Spinal cord (tissue), 10 donors: ENCODE data around the gene STPG2. TPM values are rescaled to one million over a fixed set of nuclear protein-coding genes. Genes with fewer than 3 reads are reported as not detected.

Source experiments
- DNase-seq, 6 donors: peaks; one replicate each; pipeline versions ENCODE4 v3.0.0 to v3.0.0-alpha.2; 2013 to 2015; ENCODE audit warnings: low spot score in 6 of 6, low read depth in 4 of 6
- H3K27ac ChIP-seq: one replicate; pipeline ENCODE4 v1.5.1; 2013; ENCODE audit warnings: low read depth, low read length, control low read depth
- H3K27me3 ChIP-seq: one replicate; pipeline ENCODE4 v1.6.1; 2013; ENCODE audit warnings: low read length; ENCODE audit not compliant: control insufficient read depth, insufficient read depth
- H3K36me3 ChIP-seq: one replicate; pipeline ENCODE4 v1.6.1; 2013; ENCODE audit warnings: low read length; ENCODE audit not compliant: control insufficient read depth, insufficient read depth
- H3K4me1 ChIP-seq: one replicate; pipeline ENCODE4 v1.6.1; 2013; ENCODE audit warnings: low read length; ENCODE audit not compliant: control insufficient read depth, insufficient read depth
- H3K4me3 ChIP-seq: one replicate; pipeline ENCODE4 v1.5.1; 2013; ENCODE audit warnings: low read depth, low read length, control low read depth
- H3K9me3 ChIP-seq: one replicate; pipeline ENCODE4 v1.6.1; 2013; ENCODE audit warnings: low read length; ENCODE audit not compliant: control insufficient read depth, insufficient read depth
- WGBS: methylation state at CpG from one replicate; pipeline ENCODE4 v1.1.5; 2013; ENCODE audit warnings: missing lambda C conversion rate; ENCODE audit not compliant: insufficient coverage; 5-methylcytosine and 5-hydroxymethylcytosine counted together
- polyA plus RNA-seq, 2 donors: library from polyadenylated mRNA; unstranded; fragments of 120-200 nt; gene quantifications; one replicate each; pipeline ENCODE4 v1.2.1, GENCODE V29; 2013; ENCODE audit not compliant: insufficient read length in 2 of 2
- total RNA-seq, 2 donors: library from RNA; depleted of rRNA in 1 of 2; stranded (reverse); fragments of 120-200 nt in 1 of 2; fragments of >200 nt in 1 of 2; gene quantifications; one replicate each; pipeline versions ENCODE4 v1.2.3 to v1.2.4, GENCODE V29; 2013 to 2014
- donor health status: healthy.

The STPG2 gene
- total and polyA plus RNA-seq, 4 donors = 0.13 to 2.7 (median 0.61) TPM

- Histone ChIP-seq H3K4me3 (no peak overlapping the region), H3K36me3 (no peaks in the 10 kb centered on the region), H3K27ac (no peak overlapping the region), H3K4me1 (no peaks in the 10 kb centered on the region), H3K9me3 (no peaks in the 10 kb centered on the region), H3K27me3 (no peaks in the 10 kb centered on the region)
- 100% methylated on average over 3 of the region's 5 CpGs for WGBS
- DNase-seq = no peak
Measured at GRCh38 chr4:97984545-97985131, 158.6 kb downstream of the STPG2 start.

- H3K9me3 ChIP-seq = peaks cover 4% of the 10 kb centered on the region
- H3K4me1 ChIP-seq = no peaks in the 10 kb centered on the region
- H3K36me3 ChIP-seq = no peaks in the 10 kb centered on the region
- no peak overlapping the region for H3K4me3 ChIP-seq
- no peak overlapping the region for H3K27ac ChIP-seq
- DNase-seq = no peak
- no peaks in the 10 kb centered on the region for H3K27me3 ChIP-seq
- no CpG with 5 or more reads among the region's 2 CpGs for WGBS
Measured at GRCh38 chr4:97978791-97979488, 164.3 kb downstream of the STPG2 start.

GRCh38 chr4:97953171-97953941 lies 189.9 kb downstream of the STPG2 start:
- H3K27me3 ChIP-seq = no peaks in the 10 kb centered on the region
- no peaks in the 10 kb centered on the region for H3K36me3 ChIP-seq
- DNase-seq = peak in 5 of 6 donors; percentile 0 to 39 (median 7)
- H3K9me3 ChIP-seq = no peaks in the 10 kb centered on the region
- WGBS = 72% methylated on average over 2 of the region's 2 CpGs
- no peak overlapping the region for H3K4me3 ChIP-seq
- no peak overlapping the region for H3K27ac ChIP-seq
- H3K4me1 ChIP-seq = peaks cover 4% of the 10 kb centered on the region

- Histone ChIP-seq H3K27me3 (no peaks in the 10 kb centered on the region), H3K4me3 (no peak overlapping the region), H3K9me3 (no peaks in the 10 kb centered on the region), H3K4me1 (peaks cover 4% of the 10 kb centered on the region), H3K27ac (no peak overlapping the region), H3K36me3 (no peaks in the 10 kb centered on the region)
- 93% methylated on average over 3 of the region's 3 CpGs for WGBS
- no peak for DNase-seq
Measured at GRCh38 chr4:97952763-97953162, 190.5 kb downstream of the STPG2 start.

- no peak for DNase-seq
- H3K4me3 ChIP-seq = no peak overlapping the region
- peaks cover 4% of the 10 kb centered on the region for H3K4me1 ChIP-seq
Measured at GRCh38 chr4:97950836-97951235, 192.4 kb downstream of the STPG2 start.

GRCh38 chr4:97942951-97943350 lies 200.3 kb downstream of the STPG2 start:
- DNase-seq = no peak
- no peaks in the 10 kb centered on the region for H3K27me3 ChIP-seq
- no peaks in the 10 kb centered on the region for H3K36me3 ChIP-seq
- peaks cover 6% of the 10 kb centered on the region for H3K9me3 ChIP-seq
- H3K4me1 ChIP-seq = no peaks in the 10 kb centered on the region
- no peak overlapping the region for H3K27ac ChIP-seq
- no CpG with 5 or more reads among the region's 1 CpG for WGBS
- H3K4me3 ChIP-seq = no peak overlapping the region

More at GRCh38 chr4:97950836-97951235, 192.4 kb downstream of the STPG2 start:
- Histone ChIP-seq H3K27ac (no peak overlapping the region), H3K36me3 (no peaks in the 10 kb centered on the region), H3K9me3 (no peaks in the 10 kb centered on the region), H3K27me3 (no peaks in the 10 kb centered on the region)

- Histone ChIP-seq H3K27me3 (no peaks in the 10 kb centered on the region), H3K36me3 (no peaks in the 10 kb centered on the region), H3K27ac (no peak overlapping the region), H3K9me3 (peaks cover 6% of the 10 kb centered on the region), H3K4me3 (no peak overlapping the region), H3K4me1 (no peaks in the 10 kb centered on the region)
- WGBS = no CpG with 5 or more reads among the region's 1 CpG
- no peak for DNase-seq
Measured at GRCh38 chr4:97942137-97942536, 201.1 kb downstream of the STPG2 start.

GRCh38 chr4:97938141-97938540 lies 205.1 kb downstream of the STPG2 start:
- Histone ChIP-seq H3K4me1 (no peaks in the 10 kb centered on the region), H3K27ac (no peak overlapping the region), H3K4me3 (no peak overlapping the region), H3K9me3 (peaks cover 6% of the 10 kb centered on the region), H3K27me3 (no peaks in the 10 kb centered on the region), H3K36me3 (no peaks in the 10 kb centered on the region)
- no peak for DNase-seq
- 89% methylated on average over 6 of the region's 7 CpGs for WGBS

- Histone ChIP-seq H3K4me3 (no peak overlapping the region), H3K27ac (no peak overlapping the region), H3K4me1 (no peaks in the 10 kb centered on the region), H3K9me3 (no peaks in the 10 kb centered on the region), H3K27me3 (no peaks in the 10 kb centered on the region), H3K36me3 (no peaks in the 10 kb centered on the region)
- WGBS = no CpG with 5 or more reads among the region's 1 CpG
- no peak for DNase-seq
Measured at GRCh38 chr4:97924341-97924958, 218.8 kb downstream of the STPG2 start.
